Peyer's patch (tissue), 4 donors: ENCODE measurements around the gene TENT4A.

Experiments
- POLR2A ChIP-seq, 2 donors: fragments of 450-650 bp; IDR thresholded peaks; one replicate each; pipeline ENCODE4 v1.5.1; 2017; ENCODE audit warnings: antibody characterized with exemption in 2 of 2, mild to moderate bottlenecking in 2 of 2, moderate library complexity in 2 of 2
- TF ChIP-seq, protein P1 (sequence below), 6 experiments: fragments of 450-650 bp in 4 of 6; fragments of 200-600 bp in 2 of 6; sonication (generic) in 1 of 6; IDR thresholded peaks; one replicate each; pipeline ENCODE4 v1.5.1; 2017 to 2019; ENCODE audit warnings: antibody characterized with exemption in 6 of 6, mild to moderate bottlenecking in 3 of 6, moderate library complexity in 1 of 6

DNA sequence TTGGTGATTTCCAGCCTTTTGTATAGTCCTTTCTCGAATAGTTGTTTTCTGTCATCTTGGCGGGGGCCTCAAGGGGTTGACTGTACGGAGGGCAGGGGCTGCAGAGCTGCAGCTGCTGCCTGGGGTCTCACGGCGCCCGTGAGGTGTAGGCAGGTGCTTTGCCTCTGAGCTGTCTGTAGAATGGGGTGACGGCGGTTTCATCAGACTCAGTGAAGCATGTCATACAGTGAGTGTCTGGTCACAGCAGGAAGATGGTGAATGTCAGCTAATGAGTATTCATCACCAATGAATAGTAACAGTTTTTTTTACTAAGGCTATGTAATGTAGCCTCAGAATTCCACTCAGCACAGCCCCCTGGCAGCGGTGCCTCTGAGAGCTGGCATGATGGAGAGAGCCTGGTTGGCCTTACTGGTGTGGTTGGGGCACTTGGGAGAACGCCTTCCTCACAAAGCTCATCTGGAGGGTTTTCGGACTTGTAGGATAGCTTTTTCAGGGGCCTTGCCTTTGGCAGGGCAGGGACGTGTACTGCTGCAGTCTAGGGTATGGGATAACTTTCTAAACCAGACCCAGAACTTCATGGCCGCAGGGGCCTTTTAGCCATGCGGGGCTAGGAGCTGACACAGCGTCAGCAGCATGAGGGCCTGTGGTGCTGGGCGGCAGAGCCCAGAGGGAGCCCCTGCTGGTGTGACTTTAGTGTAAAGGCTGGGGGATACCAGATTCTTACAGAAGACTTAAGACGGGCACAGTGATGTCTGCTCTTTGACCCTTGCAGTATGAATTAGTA is 15.0 kb downstream of the TENT4A start:
- TF ChIP-seq, protein P1, sequence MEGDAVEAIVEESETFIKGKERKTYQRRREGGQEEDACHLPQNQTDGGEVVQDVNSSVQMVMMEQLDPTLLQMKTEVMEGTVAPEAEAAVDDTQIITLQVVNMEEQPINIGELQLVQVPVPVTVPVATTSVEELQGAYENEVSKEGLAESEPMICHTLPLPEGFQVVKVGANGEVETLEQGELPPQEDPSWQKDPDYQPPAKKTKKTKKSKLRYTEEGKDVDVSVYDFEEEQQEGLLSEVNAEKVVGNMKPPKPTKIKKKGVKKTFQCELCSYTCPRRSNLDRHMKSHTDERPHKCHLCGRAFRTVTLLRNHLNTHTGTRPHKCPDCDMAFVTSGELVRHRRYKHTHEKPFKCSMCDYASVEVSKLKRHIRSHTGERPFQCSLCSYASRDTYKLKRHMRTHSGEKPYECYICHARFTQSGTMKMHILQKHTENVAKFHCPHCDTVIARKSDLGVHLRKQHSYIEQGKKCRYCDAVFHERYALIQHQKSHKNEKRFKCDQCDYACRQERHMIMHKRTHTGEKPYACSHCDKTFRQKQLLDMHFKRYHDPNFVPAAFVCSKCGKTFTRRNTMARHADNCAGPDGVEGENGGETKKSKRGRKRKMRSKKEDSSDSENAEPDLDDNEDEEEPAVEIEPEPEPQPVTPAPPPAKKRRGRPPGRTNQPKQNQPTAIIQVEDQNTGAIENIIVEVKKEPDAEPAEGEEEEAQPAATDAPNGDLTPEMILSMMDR (IDR thresholded peaks at IDR 0.05): no peak
- no peak for TF ChIP-seq POLR2A (IDR thresholded peaks at IDR 0.05)
